ENCODE data around the gene PRKN.

GRCh38 chr6:161498881-161499280 is 1228.7 kb downstream of the PRKN start:
- no peak for TF ChIP-seq POLR2AphosphoS5 (IDR thresholded peaks at IDR 0.05)
- no peak for TF ChIP-seq CTCF (IDR thresholded peaks at IDR 0.05; ENCODE audit: poor library complexity, severe bottlenecking)
- no peak for TF ChIP-seq EP300 (conservative IDR thresholded peaks at IDR 0.05; ENCODE audit: poor library complexity, severe bottlenecking)
- no peak for TF ChIP-seq MXI1 (conservative IDR thresholded peaks at IDR 0.05; ENCODE audit: poor library complexity, severe bottlenecking)

Measured in neural cell (in vitro differentiated cells).